Measurements from ENCODE around the gene NUP214.
"Not testable (repeated sequence)": the region's sequence is repeated elsewhere in the genome, so short reads cannot be mapped to it uniquely, and the experiment has no call there.

GRCh38 chr9:131115360-131115742 is 10.0 kb upstream of the NUP214 start:
- TF ChIP-seq CTCF, POLR2A (IDR thresholded peaks at IDR 0.05): not testable (repeated sequence)
